KBM-7 (cell line): Measurements from ENCODE around the gene CTSE.
"Not testable (repeated sequence)": the region's sequence is repeated elsewhere in the genome, so short reads cannot be mapped to it uniquely, and the experiment has no call there.

Experiments used
- DNase-seq: peaks from one replicate; pipeline ENCODE4 v3.0.0-alpha.2; 2015
- in situ Hi-C: fragments of 300-500 bp; cut with MboI; formaldehyde crosslinking; loops from 2 replicates; pipeline ENCODE4 v1.14.3; 2020; ENCODE audit warnings: low sequenced_read_pairs, low pct_unique_long_range_greater_than_20kb, mixed read lengths

Gene CTSE

GRCh38 chr1:206052231-206052865, 28.7 kb upstream of the CTSE start:
- DNase-seq, in situ Hi-C loops: not testable (repeated sequence)

GRCh38 chr1:206050655-206051235, 27.1 kb upstream of the CTSE start:
- in situ Hi-C loops: no loop called here
- DNase-seq: peak; percentile 90

GRCh38 chr1:206049919-206050600, 26.4 kb upstream of the CTSE start:
- in situ Hi-C loops: no loop called here

GRCh38 chr1:206049293-206049692, 25.6 kb upstream of the CTSE start:
- in situ Hi-C loops: no loop called here
- DNase-seq: no peak

More at GRCh38 chr1:206049919-206050600, 26.4 kb upstream of the CTSE start:
- DNase-seq: no peak

GRCh38 chr1:206048582-206048981, 24.9 kb upstream of the CTSE start:
- in situ Hi-C loops: no loop called here

GRCh38 chr1:206047271-206047670, 23.6 kb upstream of the CTSE start:
- in situ Hi-C loops: no loop called here
- no peak for DNase-seq

More at GRCh38 chr1:206048582-206048981, 24.9 kb upstream of the CTSE start:
- peak; percentile 74 for DNase-seq

- in situ Hi-C loops: no loop called here
- DNase-seq: peak; percentile 62
These were observed 17.9 kb upstream of the CTSE start for GRCh38 chr1:206041640-206042039.

GRCh38 chr1:206040328-206040727, 16.6 kb upstream of the CTSE start:
- in situ Hi-C loops: no loop called here
- no peak for DNase-seq

GRCh38 chr1:206039046-206039973, 15.6 kb upstream of the CTSE start:
- DNase-seq: no peak
- in situ Hi-C loops: no loop called here

- DNase-seq: no peak
- in situ Hi-C loops: no loop called here
These were observed 13.9 kb upstream of the CTSE start for GRCh38 chr1:206037581-206037980.

GRCh38 chr1:206036663-206037455, 13.2 kb upstream of the CTSE start:
- in situ Hi-C loops: no loop called here
- DNase-seq: peak; percentile 82

GRCh38 chr1:206035027-206035426, 11.3 kb upstream of the CTSE start:
- DNase-seq: peak; percentile 83
- in situ Hi-C loops: no loop called here

- in situ Hi-C loops: no loop called here
- peak; percentile 66 for DNase-seq
These were observed 8.9 kb upstream of the CTSE start for GRCh38 chr1:206032380-206033140.

GRCh38 chr1:206030714-206031113, 7.0 kb upstream of the CTSE start:
- peak; percentile 87 for DNase-seq
- in situ Hi-C loops: no loop called here

GRCh38 chr1:206030191-206030590, 6.5 kb upstream of the CTSE start:
- in situ Hi-C loops: no loop called here
- no peak for DNase-seq

GRCh38 chr1:206029484-206029883, 5.8 kb upstream of the CTSE start:
- no peak for DNase-seq
- in situ Hi-C loops: no loop called here

GRCh38 chr1:206025283-206025820, 1.7 kb upstream of the CTSE start:
- no peak for DNase-seq
- in situ Hi-C loops: no loop called here

- in situ Hi-C loops: no loop called here
- no peak for DNase-seq
These were observed 929 bp downstream of the CTSE start for GRCh38 chr1:206022766-206023165.
